Ishikawa (cell line): Measurements from ENCODE around the gene SIGLEC9.

Source experiments
- CEBPB ChIP-seq: IDR thresholded peaks from 2 replicates; pipeline ENCODE4 v1.6.1; 2012
- EGR1 ChIP-seq: IDR thresholded peaks from 2 replicates; pipeline ENCODE4 v1.6.1; 2012
- EP300 ChIP-seq: IDR thresholded peaks from 2 replicates; pipeline ENCODE4 v1.6.1; 2012; ENCODE audit warnings: borderline replicate concordance
- FOXM1 ChIP-seq: IDR thresholded peaks from 2 replicates; pipeline ENCODE4 v1.6.1; 2012; ENCODE audit warnings: low read depth, borderline replicate concordance
- MAX ChIP-seq: IDR thresholded peaks from 2 replicates; pipeline ENCODE4 v1.6.1; 2012
- NFIC ChIP-seq: IDR thresholded peaks from 2 replicates; pipeline ENCODE4 v1.6.1; 2012
- RAD21 ChIP-seq: IDR thresholded peaks from 2 replicates; pipeline ENCODE4 v1.6.1; 2012; ENCODE audit warnings: low read depth
- TAF1 ChIP-seq: IDR thresholded peaks from 2 replicates; pipeline ENCODE4 v1.6.1; 2012; ENCODE audit warnings: low read depth, mild to moderate bottlenecking
- TCF12 ChIP-seq: IDR thresholded peaks from 2 replicates; pipeline ENCODE4 v1.6.1; 2012; ENCODE audit warnings: low read depth
- TEAD4 ChIP-seq: IDR thresholded peaks from 2 replicates; pipeline ENCODE4 v1.6.1; 2012
- YY1 ChIP-seq: IDR thresholded peaks from 2 replicates; pipeline ENCODE4 v1.6.1; 2012; ENCODE audit warnings: low read depth
- ZBTB7A ChIP-seq: IDR thresholded peaks from 2 replicates; pipeline ENCODE4 v1.6.1; 2012; ENCODE audit warnings: low read depth
- TF ChIP-seq, protein P1 (sequence below): IDR thresholded peaks from 2 replicates; pipeline ENCODE4 v1.6.1; 2012; ENCODE audit warnings: low read depth, mild to moderate bottlenecking

DNA sequence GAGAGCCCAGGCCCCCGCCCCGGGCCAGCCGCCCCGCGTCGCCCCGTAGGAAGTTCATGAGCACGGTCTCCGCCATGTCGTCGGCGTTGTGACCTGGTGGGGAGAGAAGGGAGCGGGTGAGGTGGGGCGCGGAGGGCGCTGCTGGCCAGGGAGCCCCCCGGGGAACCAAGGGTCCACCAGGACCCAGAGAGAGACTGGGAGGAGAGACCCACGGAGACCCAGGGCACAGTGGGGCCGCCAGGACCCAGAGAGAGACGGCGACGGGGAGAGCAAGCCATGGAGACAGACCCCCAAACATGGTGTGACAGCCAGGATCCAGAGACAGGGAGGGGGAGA, 25.7 kb upstream of the SIGLEC9 start:
- TF ChIP-seq TEAD4 (no peak), FOXM1 (no peak), NFIC (no peak), EP300 (no peak), RAD21 (no peak), TAF1 (no peak), TCF12 (no peak), YY1 (no peak), CEBPB (no peak), EGR1 (no peak), MAX (no peak), ZBTB7A (no peak)
- TF ChIP-seq, protein P1, sequence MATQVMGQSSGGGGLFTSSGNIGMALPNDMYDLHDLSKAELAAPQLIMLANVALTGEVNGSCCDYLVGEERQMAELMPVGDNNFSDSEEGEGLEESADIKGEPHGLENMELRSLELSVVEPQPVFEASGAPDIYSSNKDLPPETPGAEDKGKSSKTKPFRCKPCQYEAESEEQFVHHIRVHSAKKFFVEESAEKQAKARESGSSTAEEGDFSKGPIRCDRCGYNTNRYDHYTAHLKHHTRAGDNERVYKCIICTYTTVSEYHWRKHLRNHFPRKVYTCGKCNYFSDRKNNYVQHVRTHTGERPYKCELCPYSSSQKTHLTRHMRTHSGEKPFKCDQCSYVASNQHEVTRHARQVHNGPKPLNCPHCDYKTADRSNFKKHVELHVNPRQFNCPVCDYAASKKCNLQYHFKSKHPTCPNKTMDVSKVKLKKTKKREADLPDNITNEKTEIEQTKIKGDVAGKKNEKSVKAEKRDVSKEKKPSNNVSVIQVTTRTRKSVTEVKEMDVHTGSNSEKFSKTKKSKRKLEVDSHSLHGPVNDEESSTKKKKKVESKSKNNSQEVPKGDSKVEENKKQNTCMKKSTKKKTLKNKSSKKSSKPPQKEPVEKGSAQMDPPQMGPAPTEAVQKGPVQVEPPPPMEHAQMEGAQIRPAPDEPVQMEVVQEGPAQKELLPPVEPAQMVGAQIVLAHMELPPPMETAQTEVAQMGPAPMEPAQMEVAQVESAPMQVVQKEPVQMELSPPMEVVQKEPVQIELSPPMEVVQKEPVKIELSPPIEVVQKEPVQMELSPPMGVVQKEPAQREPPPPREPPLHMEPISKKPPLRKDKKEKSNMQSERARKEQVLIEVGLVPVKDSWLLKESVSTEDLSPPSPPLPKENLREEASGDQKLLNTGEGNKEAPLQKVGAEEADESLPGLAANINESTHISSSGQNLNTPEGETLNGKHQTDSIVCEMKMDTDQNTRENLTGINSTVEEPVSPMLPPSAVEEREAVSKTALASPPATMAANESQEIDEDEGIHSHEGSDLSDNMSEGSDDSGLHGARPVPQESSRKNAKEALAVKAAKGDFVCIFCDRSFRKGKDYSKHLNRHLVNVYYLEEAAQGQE = no peak
